IgD-negative memory B cell (primary cell): ENCODE data around the gene C19orf25. TPM values are rescaled to one million over a fixed set of nuclear protein-coding genes. Genes with fewer than 3 reads are reported as not detected.

ENCODE experiments used
- H3K27ac Mint-ChIP-seq, 3 donors: one replicate each; pipeline ENCODE4 v1.8.0; 2020 to 2022; ENCODE audit warnings: mild to moderate bottlenecking in 3 of 3, mixed read lengths in 3 of 3, moderate library complexity in 1 of 3
- H3K27me3 Mint-ChIP-seq: one replicate; pipeline ENCODE4 v1.8.0; 2021; ENCODE audit warnings: mixed read lengths
- H3K36me3 Mint-ChIP-seq: one replicate; pipeline ENCODE4 v1.8.0; 2020; ENCODE audit warnings: mild to moderate bottlenecking, mixed read lengths
- H3K4me1 Mint-ChIP-seq, 3 donors: one replicate each; pipeline ENCODE4 v1.8.0; 2020 to 2022; ENCODE audit warnings: mixed read lengths in 3 of 3, mild to moderate bottlenecking in 1 of 3
- H3K4me3 Mint-ChIP-seq, 4 donors: one replicate each; pipeline ENCODE4 v1.8.0; 2020 to 2022; ENCODE audit warnings: mild to moderate bottlenecking in 4 of 4, mixed read lengths in 4 of 4, moderate library complexity in 3 of 4
- H3K9me3 Mint-ChIP-seq, 3 donors: one replicate each; pipeline ENCODE4 v1.8.0; 2020 to 2021; ENCODE audit warnings: mixed read lengths in 3 of 3, mild to moderate bottlenecking in 1 of 3
- polyA plus RNA-seq: library from polyadenylated mRNA; unstranded; fragments of 300-500 nt; fragmentation: Illumina TruSeq; gene quantifications from one replicate; pipeline ENCODE4 v1.2.3, GENCODE V29; 2021

Gene C19orf25
- polyA plus RNA-seq, 1 donor from 2014 or later = 51.1 TPM

DNA sequence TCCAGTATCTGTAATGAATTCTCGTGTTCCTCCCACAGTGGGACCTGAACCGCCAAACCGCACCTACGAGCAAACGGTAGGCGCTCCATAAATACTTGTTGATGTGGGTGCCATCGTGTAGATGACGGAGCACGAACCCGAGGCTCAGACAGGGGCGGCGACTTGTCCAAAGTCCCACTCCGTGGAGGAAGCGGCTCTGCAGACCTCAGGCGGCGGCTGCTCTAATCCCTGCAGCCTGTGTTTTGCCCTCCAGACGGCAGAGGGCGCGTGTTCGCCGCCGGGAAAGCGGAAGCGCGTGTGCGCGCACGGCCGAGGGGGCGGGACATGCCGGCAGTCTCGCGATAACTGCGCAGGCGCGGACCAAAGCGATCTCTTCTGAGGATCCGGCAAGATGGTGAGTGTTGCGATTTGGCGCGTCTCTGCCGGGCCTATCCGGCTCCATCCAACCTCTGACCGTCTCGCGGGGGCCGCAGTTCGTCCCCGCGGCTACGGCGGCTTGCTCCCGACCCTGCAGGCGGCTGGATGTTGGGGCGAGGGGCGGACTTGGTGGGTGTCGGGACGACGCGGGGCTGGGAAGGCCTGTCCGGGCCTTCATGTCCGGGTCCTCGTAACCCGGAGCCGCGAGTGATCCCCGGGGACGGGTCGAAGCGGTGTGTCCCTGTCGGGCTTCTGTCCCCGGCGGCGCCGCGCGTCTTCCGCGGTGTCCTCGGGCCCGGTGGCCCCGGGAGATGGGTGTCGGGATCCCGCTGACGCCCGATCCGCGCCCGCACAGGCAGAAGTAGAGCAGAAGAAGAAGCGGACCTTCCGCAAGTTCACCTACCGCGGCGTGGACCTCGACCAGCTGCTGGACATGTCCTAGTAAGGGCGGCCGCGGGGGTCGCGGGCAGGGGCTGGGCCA is 40.7 kb downstream of the C19orf25 start, which contains the start of gene RPS15:
Gene RPS15, plus strand, starts transcription at position 362 of the 898 bp plus-strand sequence. Its CDS starts 30 bp downstream, at position 392.
- H3K4me3 Mint-ChIP-seq = peak within 1 kb of the TSS; percentile 90 to 99 (median 98)
- H3K4me1 Mint-ChIP-seq = peaks cover 5 to 16% (median 10%) of the 10 kb centered on the region in 3 donors
- no peaks in the 10 kb centered on the region for H3K9me3 Mint-ChIP-seq
- H3K27me3 Mint-ChIP-seq = peaks cover 2% of the 10 kb centered on the region
- H3K36me3 Mint-ChIP-seq = peaks cover 6% of the 10 kb centered on the region
- H3K27ac Mint-ChIP-seq = peak within 1 kb of the TSS; percentile 92 to 99 (median 98)

DNA sequence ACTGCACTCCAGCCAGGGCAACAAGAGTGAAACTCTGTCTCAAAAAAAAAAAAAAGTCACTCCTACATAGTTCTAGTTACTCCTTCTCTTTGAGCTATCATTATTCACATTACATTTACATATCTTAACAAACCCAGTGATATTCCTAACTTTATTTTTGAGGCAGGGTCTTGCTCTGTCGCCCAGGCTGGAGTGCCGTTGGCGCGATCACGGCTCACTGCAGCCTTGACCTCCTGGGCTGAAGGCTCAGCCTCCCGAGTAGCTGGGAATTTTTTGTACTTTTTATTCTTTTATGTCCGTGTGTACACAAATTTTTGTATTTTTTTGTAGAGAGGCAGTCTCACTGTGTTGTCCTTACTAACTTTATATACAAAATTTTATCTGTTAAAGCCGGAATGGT is 41.4 kb downstream of the C19orf25 start:
- peak overlapping the region in 3 of 4 donors; percentile 16 to 98 (median 90) for H3K4me3 Mint-ChIP-seq
- H3K4me1 Mint-ChIP-seq = peaks cover 5 to 14% (median 10%) of the 10 kb centered on the region in 3 donors
- peaks cover 2% of the 10 kb centered on the region for H3K27me3 Mint-ChIP-seq
- H3K9me3 Mint-ChIP-seq = no peaks in the 10 kb centered on the region
- H3K27ac Mint-ChIP-seq = peak overlapping the region; percentile 92 to 99 (median 98)
- peaks cover 6% of the 10 kb centered on the region for H3K36me3 Mint-ChIP-seq

DNA sequence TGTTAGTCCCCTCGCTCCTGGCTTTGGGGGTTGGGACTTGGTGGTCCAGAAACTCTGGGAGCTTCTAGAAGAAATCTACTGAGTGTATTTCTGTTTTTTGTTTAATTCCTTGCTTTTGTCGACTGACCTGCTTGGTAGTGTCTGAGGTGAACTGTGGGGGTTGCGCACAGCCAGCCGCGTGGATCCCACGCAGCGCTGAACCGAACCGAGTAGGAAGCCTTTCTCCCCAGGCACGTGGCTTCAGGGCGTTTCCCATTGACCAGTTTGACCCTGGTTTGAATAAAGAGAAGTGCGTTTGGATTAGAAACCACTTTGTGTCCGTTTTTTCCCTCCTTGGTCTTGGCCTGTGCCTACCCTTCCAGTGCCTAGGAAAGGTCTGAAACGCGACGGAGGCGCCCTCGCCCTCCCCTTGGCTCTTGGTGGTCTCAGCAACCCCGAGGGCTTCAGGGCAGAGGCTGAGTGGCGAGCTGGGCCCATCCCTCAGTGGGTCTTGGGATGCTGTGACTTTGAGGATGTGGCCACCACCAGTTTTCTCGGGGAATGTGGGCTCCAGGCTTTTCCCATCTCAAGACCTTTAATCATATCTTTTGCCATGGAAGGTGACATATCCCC is 43.5 kb downstream of the C19orf25 start:
- Mint-ChIP-seq H3K4me1 (peaks cover 5 to 8% (median 5%) of the 10 kb centered on the region in 3 donors), H3K36me3 (peaks cover 6% of the 10 kb centered on the region), H3K9me3 (no peaks in the 10 kb centered on the region), H3K4me3 (no peak overlapping the region), H3K27me3 (peaks cover 2% of the 10 kb centered on the region), H3K27ac (peak overlapping the region in 2 of 3 donors; percentile 28 to 59)

DNA sequence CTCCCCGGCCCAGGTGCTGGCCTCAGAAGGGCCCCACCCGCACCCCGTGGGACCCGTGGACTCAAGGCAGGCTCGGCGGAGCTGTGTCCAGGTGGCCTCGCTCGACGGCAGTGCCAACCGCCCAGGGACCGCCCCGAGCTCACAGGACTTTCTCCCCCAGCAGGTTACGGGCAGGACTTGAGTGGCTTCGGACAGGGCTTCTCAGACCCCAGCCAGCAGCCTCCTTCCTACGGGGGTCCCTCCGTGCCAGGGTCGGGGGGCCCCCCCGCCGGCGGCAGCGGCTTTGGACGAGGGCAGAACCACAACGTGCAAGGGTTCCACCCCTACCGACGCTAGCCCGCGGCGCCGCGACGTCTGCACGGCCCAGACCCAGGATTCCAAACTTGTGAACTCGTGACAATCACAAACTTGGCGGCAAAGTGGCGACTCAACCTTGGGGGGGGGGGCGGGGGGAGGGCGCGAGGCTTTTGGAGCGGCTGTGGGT is 44.4 kb downstream of the C19orf25 start:
- peaks cover under 1% of the 10 kb centered on the region for H3K27me3 Mint-ChIP-seq
- H3K36me3 Mint-ChIP-seq = peaks cover 2% of the 10 kb centered on the region
- no peak overlapping the region for H3K27ac Mint-ChIP-seq
- peaks cover 3 to 5% (median 5%) of the 10 kb centered on the region in 3 donors for H3K4me1 Mint-ChIP-seq
- no peak overlapping the region for H3K4me3 Mint-ChIP-seq
- no peaks in the 10 kb centered on the region for H3K9me3 Mint-ChIP-seq

DNA sequence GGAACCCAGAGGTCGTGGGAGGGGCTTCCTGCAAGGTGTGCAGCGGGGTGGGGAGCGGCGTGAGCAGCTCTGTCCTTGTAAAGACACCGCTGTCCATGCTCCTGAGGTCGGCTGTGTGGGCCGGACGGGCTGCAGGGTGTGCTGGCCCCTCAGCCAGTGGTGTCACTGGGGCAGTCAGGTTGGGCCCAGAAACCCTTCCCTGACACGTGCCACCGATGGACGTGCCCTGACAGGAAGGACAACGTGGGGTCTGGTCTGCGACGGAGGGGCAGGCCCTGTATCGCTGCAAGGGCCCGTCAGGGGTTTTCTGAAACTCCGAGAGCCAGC is 45.0 kb downstream of the C19orf25 start:
- no peak overlapping the region for H3K4me3 Mint-ChIP-seq
- H3K9me3 Mint-ChIP-seq = no peaks in the 10 kb centered on the region
- H3K36me3 Mint-ChIP-seq = peaks cover 2% of the 10 kb centered on the region
- peaks cover 0 to 5% (median 5%) of the 10 kb centered on the region in 3 donors for H3K4me1 Mint-ChIP-seq
- no peak overlapping the region for H3K27ac Mint-ChIP-seq
- H3K27me3 Mint-ChIP-seq = no peaks in the 10 kb centered on the region

DNA sequence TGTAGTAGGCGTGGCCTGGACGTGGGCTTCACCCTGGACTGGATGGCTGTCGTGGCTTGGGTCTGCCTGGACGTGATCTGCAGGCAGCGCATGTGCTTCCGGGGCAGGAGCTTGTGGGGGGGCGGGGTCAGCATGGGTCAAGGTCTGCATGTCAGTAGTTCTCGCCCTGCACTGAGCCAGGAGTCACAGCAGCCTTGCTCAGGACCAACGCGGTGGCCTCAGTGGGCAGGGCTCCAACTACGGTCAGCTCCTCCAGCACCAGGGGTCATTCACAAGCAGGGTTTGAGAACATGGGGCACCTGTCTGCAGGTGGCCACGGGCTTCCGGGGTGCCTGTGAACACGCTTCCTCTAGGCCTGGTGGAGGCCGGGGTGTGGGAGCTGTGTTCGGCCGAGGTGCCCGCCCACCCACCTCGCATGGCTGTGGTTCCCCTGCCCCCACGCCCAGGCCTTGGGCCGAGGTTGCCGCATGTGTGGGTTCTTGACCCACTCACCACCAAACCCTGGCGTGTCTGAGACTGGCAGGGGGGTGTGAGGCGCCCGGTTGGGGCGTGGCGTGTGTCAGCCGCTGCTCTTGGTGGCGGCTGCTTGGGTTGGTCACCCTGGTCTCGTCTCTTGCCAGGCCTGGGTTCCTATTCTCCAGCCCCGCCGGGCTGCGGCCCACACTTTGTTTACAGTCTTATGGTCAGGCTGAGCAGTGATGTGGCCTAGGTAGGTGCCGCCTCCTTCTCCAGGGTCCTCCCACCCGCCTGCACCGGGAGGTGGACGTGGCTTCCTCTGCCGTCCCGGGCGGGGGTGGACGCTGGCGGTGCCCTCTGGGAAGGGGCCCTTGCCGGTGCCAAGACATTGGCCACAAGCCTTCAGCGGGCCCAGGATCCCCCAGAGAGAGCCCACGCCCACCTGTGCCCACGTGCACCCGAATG is 45.6 kb downstream of the C19orf25 start:
- Mint-ChIP-seq H3K36me3 (peaks cover 2% of the 10 kb centered on the region), H3K27me3 (no peaks in the 10 kb centered on the region), H3K27ac (no peak overlapping the region), H3K4me1 (peaks cover 0 to 5% (median 5%) of the 10 kb centered on the region in 3 donors), H3K4me3 (no peak overlapping the region), H3K9me3 (no peaks in the 10 kb centered on the region)

DNA sequence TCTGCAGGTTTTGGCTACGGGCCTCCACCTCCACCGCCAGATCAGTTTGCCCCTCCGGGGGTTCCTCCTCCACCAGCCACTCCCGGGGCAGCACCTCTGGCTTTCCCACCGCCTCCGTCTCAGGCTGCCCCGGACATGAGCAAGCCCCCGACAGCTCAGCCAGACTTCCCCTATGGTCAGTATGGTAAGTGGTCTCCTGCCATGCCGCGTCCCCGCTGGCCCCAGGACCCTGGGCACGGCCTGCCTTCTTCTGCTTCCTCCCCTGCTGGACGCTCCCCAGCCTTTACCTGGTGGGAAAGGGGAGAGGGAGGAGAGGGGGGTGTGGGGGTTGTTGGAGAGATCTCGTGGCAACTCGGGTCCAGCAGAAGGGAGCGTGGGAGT is 46.5 kb downstream of the C19orf25 start:
- no peaks in the 10 kb centered on the region for H3K9me3 Mint-ChIP-seq
- peak overlapping the region in 1 of 4 donors; percentile 17 for H3K4me3 Mint-ChIP-seq
- H3K27me3 Mint-ChIP-seq = no peaks in the 10 kb centered on the region
- no peaks in the 10 kb centered on the region for H3K36me3 Mint-ChIP-seq
- no peaks in the 10 kb centered on the region for H3K4me1 Mint-ChIP-seq
- H3K27ac Mint-ChIP-seq = no peak overlapping the region

DNA sequence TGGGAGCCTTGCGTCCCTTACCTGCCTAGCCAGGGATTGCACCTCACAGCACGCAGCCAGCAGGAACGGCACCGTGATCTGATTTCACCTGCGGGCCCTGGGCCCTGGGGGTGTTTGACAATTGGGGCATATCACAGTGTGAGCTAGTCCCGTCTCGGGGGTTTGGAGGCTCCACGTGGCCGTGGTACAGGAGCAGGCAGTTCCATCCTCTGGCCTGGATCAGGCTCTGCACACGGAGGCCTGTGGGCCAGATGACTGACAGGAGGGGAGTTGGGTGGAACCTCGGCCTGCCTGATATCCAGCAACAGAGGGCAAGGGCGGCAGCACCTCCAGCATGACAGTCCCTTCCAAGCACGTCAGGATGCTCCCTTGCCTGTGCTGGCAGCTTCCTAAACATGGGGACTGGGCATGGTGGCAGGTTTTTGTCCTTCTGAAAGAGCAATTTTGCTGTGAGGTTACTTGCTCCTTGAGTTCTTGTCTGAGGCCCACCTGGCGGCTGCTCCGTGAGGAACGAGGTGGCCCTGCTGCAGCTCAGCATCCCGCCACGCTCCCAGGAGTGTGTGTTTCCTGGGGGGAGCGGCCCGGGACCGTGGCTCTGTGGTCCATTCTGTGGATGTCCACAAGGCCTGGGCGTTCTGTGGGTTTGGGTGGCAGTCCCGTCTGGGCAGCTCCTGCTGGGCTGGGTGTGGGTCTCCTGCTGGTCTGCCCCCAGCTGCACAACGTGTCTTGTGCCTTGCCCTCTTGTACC is 47.1 kb downstream of the C19orf25 start:
- Mint-ChIP-seq H3K27ac (peak overlapping the region in 1 of 3 donors; percentile 35), H3K4me3 (peak overlapping the region in 1 of 4 donors; percentile 17), H3K4me1 (no peaks in the 10 kb centered on the region), H3K27me3 (no peaks in the 10 kb centered on the region), H3K36me3 (no peaks in the 10 kb centered on the region), H3K9me3 (no peaks in the 10 kb centered on the region)

DNA sequence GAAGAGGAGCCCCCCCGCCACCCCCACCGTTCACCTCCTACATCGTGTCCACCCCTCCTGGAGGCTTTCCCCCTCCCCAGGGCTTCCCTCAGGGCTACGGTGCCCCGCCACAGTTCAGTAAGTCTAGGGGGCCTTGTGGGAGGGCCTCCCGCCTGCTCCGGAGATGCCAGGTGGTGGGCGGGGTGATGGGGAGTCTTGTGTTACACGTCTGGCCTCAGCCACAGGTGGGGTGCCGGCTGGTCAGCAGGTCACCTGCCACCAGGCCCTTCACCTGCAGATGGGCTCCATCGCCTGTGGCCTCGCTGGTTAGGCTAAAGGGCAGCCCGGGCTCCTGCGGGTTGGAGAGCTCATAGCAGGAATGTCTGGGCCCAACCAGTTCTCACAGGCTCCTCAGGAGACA is 48.8 kb downstream of the C19orf25 start:
- H3K36me3 Mint-ChIP-seq = no peaks in the 10 kb centered on the region

DNA sequence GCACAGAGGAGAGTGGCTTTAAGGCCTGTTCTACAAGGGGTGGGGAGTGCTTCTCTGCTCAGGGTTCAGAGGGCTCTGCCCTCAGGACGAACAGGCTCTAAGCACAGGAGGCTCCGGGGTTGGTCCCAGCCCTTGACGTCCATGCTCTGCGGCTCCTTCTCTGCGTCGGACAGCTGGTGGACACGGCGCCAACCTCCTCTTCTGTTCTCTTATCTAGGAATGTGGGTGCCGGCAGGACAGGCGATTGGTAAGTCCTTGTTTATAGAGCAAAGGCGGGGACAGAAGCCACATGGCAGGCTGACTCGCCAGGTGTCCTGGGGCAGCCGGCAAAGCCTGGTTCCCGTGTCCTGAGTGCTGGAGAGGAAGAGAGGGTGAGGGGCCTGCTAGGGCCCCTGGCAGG is 49.3 kb downstream of the C19orf25 start:
- Mint-ChIP-seq H3K4me1 (no peaks in the 10 kb centered on the region), H3K36me3 (no peaks in the 10 kb centered on the region), H3K27me3 (no peaks in the 10 kb centered on the region), H3K9me3 (no peaks in the 10 kb centered on the region), H3K27ac (no peak overlapping the region), H3K4me3 (no peak overlapping the region)

More for the DNA sequence above, 48.8 kb downstream of the C19orf25 start:
- H3K27ac Mint-ChIP-seq = no peak overlapping the region
- no peaks in the 10 kb centered on the region for H3K27me3 Mint-ChIP-seq
- H3K4me1 Mint-ChIP-seq = no peaks in the 10 kb centered on the region
- H3K9me3 Mint-ChIP-seq = no peaks in the 10 kb centered on the region
- H3K4me3 Mint-ChIP-seq = no peak overlapping the region

DNA sequence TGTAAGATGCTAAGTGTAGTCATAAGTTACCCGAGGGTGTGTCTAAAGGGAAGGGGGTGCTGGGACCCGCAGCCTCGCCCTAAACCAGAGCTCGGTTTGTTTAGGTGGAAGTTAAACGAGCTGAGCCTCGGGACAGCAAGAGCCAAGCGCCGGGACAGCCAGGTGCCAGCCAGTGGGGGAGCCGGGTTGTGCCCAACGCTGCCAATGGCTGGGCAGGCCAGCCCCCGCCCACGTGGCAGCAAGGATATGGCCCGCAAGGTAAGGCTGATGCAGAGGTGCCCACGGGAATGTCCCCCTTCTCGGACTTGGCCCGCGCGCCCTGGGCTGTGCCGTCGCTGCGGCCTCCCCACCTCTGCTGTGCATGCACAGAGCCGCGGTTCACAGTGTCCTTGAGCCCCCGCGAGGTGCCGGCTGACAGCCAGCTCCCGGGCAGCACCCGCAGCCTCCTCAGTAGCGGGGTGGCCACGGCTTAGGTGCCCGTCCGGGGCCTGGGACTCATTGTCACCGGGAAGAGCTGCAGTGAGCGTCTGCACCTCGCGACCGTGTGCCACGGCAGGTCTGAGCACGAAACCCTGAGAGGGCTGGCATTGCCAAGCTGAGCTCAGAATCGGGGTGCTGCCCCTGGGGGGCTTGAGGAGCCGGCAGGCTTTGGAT is 50.1 kb downstream of the C19orf25 start:
- Mint-ChIP-seq H3K27ac (no peak overlapping the region), H3K4me3 (no peak overlapping the region), H3K9me3 (no peaks in the 10 kb centered on the region), H3K4me1 (no peaks in the 10 kb centered on the region), H3K27me3 (no peaks in the 10 kb centered on the region), H3K36me3 (no peaks in the 10 kb centered on the region)

DNA sequence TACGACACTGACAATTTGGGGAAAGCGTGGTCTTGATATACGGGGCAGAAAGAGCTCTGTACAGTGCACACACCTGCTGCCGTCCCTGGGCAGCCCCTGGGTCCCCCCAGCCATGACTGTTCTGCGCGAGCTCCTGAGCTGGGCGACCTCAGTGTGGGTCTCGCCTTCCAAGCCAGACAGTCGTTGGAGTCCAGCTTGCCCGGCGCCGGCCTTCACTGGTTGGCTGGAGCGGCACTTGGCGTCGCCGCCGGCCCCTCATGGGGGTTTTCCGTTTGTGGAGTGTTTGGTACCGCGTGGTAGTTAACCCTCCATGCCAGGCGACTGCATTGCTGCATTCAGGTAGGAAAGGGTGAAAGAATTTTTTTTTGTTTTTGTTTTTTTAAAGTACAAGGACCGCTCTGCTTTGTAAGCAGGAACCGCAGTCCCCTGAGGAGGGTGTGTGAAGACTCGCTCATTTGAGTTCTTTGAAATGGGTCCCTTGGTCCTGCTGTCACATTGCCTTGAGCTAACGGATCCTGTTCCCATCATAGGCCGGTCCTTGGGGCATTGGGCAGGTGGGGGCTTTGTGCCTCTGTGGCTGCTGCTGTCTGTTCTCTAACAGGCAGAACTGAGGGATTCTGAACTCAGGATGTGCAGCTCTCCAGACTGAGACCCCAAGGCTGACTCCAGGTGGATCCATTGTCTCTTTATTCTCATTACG is 51.6 kb downstream of the C19orf25 start:
- Mint-ChIP-seq H3K27ac (no peak overlapping the region), H3K36me3 (no peaks in the 10 kb centered on the region), H3K4me1 (peaks cover 0 to 2% (median 0%) of the 10 kb centered on the region in 3 donors), H3K4me3 (no peak overlapping the region), H3K9me3 (no peaks in the 10 kb centered on the region), H3K27me3 (no peaks in the 10 kb centered on the region)

DNA sequence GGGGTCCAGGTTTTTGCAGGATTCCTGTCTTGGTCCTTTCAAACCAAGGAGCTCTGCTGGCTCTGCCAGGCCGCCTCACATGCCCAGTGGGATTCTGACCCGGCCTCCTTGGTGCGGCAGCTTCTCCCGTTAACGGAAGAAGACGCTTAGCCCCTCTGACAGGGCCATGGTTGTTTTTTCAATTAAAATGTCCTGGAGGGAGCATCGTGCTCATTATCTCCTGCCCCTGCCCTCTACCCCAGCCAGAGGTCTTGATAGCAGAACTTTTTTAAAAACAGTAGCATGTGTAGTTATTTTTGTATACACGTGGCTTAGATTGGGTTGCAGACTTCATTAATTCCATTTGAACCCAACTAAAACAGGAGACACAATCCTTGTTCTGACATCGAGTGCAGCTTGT is 52.3 kb downstream of the C19orf25 start:
- Mint-ChIP-seq H3K4me3 (no peak overlapping the region), H3K4me1 (peaks cover 0 to 2% (median 0%) of the 10 kb centered on the region in 3 donors), H3K27ac (no peak overlapping the region), H3K27me3 (no peaks in the 10 kb centered on the region), H3K9me3 (no peaks in the 10 kb centered on the region), H3K36me3 (no peaks in the 10 kb centered on the region)
